HEK293 (cell line): ENCODE measurements around the gene CR1.
A peak's percentile ranks its signal among the peaks of the same experiment; 100 is the strongest.

Experiments used
- BCL6B ChIP-seq: fragments of 450-650 bp; formaldehyde crosslinking; IDR thresholded peaks from 2 replicates; pipeline ENCODE4 v1.5.1; 2017; ENCODE audit warnings: missing biosample characterization, missing genetic modification characterization
- CTCF ChIP-seq: fragments of 450-650 bp; formaldehyde crosslinking; IDR thresholded peaks from 2 replicates; pipeline ENCODE4 v1.5.1; 2016; ENCODE audit warnings: missing biosample characterization, missing genetic modification characterization
- FEZF1 ChIP-seq: fragments of 450-650 bp; formaldehyde crosslinking; IDR thresholded peaks from 2 replicates; pipeline ENCODE4 v1.5.1; 2016; ENCODE audit warnings: missing biosample characterization, missing genetic modification characterization
- GFI1B ChIP-seq: fragments of 450-650 bp; formaldehyde crosslinking; IDR thresholded peaks from 2 replicates; pipeline ENCODE4 v1.5.1; 2016; ENCODE audit warnings: missing biosample characterization, missing genetic modification characterization
- HOXC10 ChIP-seq: sonication (generic); formaldehyde crosslinking; IDR thresholded peaks from 2 replicates; pipeline ENCODE4 v1.8.1; 2023; ENCODE audit warnings: mild to moderate bottlenecking, missing genetic modification reagents
- KLF9 ChIP-seq: fragments of 450-650 bp; formaldehyde crosslinking; IDR thresholded peaks from 2 replicates; pipeline ENCODE4 v1.5.1; 2016; ENCODE audit warnings: missing biosample characterization, missing genetic modification characterization, low read depth
- ZBTB1 ChIP-seq: fragments of 450-650 bp; formaldehyde crosslinking; IDR thresholded peaks from 2 replicates; pipeline ENCODE4 v1.5.1; 2016; ENCODE audit warnings: missing biosample characterization, missing genetic modification characterization
- ZBTB11 ChIP-seq: fragments of 450-650 bp; formaldehyde crosslinking; conservative IDR thresholded peaks from 2 replicates; pipeline ENCODE4 v1.5.1; 2016; ENCODE audit warnings: low read depth, missing biosample characterization, missing genetic modification characterization
- ZBTB44 ChIP-seq: fragments of 450-650 bp; IDR thresholded peaks from 2 replicates; pipeline ENCODE4 v1.5.1; 2018; ENCODE audit warnings: missing biosample characterization, mild to moderate bottlenecking, missing genetic modification characterization
- ZNF311 ChIP-seq: fragments of 450-650 bp; formaldehyde crosslinking; IDR thresholded peaks from 2 replicates; pipeline ENCODE4 v1.5.1; 2017; ENCODE audit warnings: missing biosample characterization, missing genetic modification characterization, borderline replicate concordance
- ZNF416 ChIP-seq: fragments of 450-650 bp; formaldehyde crosslinking; IDR thresholded peaks from 2 replicates; pipeline ENCODE4 v1.5.1; 2016; ENCODE audit warnings: missing biosample characterization, missing genetic modification characterization
- ZNF521 ChIP-seq: fragments of 450-650 bp; formaldehyde crosslinking; IDR thresholded peaks from 2 replicates; pipeline ENCODE4 v1.5.1; 2017; ENCODE audit warnings: missing biosample characterization, mild to moderate bottlenecking, missing genetic modification characterization
- ZNF707 ChIP-seq: fragments of 450-650 bp; formaldehyde crosslinking; IDR thresholded peaks from 2 replicates; pipeline ENCODE4 v1.5.1; 2016; ENCODE audit warnings: missing biosample characterization, missing genetic modification characterization
- ZNF747 ChIP-seq: fragments of 450-650 bp; formaldehyde crosslinking; IDR thresholded peaks from 2 replicates; pipeline ENCODE4 v1.5.1; 2016; ENCODE audit warnings: missing biosample characterization, missing genetic modification characterization
- ZNF792 ChIP-seq: fragments of 450-650 bp; formaldehyde crosslinking; IDR thresholded peaks from 2 replicates; pipeline ENCODE4 v1.5.1; 2016; ENCODE audit warnings: missing biosample characterization, missing genetic modification characterization
- ZNF837 ChIP-seq: fragments of 450-650 bp; formaldehyde crosslinking; IDR thresholded peaks from 2 replicates; pipeline ENCODE4 v1.5.1; 2016; ENCODE audit warnings: missing biosample characterization, missing genetic modification characterization
- TF ChIP-seq, protein P1 (sequence below): fragments of 450-650 bp; formaldehyde crosslinking; IDR thresholded peaks from 2 replicates; pipeline ENCODE4 v1.5.1; 2016; ENCODE audit warnings: missing biosample characterization, missing genetic modification characterization
- TF ChIP-seq, protein P2 (sequence below): fragments of 450-650 bp; formaldehyde crosslinking; IDR thresholded peaks from 2 replicates; pipeline ENCODE4 v1.5.1; 2016; ENCODE audit warnings: missing biosample characterization, missing genetic modification characterization, borderline replicate concordance
- TF ChIP-seq, protein P3 (sequence below): fragments of 450-650 bp; formaldehyde crosslinking; optimal IDR thresholded peaks from 2 replicates; pipeline ENCODE3; 2016; ENCODE audit warnings: missing biosample characterization, mild to moderate bottlenecking, missing genetic modification characterization

CR1 gene

GRCh38 chr1:207454046-207454964 lies 41.7 kb upstream of the CR1 start, which contains the start of gene CR2 (continued):
- TF ChIP-seq HOXC10 (CRISPR knock-in tag) (no peak), ZNF837 (no peak), ZNF792 (tag by site-specific recombination) (no peak), ZNF747 (tag by site-specific recombination) (no peak), ZBTB11 (tag by site-specific recombination) (peak; percentile 56), ZNF416 (tag by site-specific recombination) (no peak), CTCF (peak; percentile 89), ZNF311 (tag by site-specific recombination) (no peak), ZNF521 (tag by site-specific recombination) (no peak), ZBTB44 (tag by site-specific recombination) (no peak), KLF9 (tag by site-specific recombination) (peak; percentile 25; the same call in 1 of the 2 replicates), FEZF1 (tag by site-specific recombination) (no peak), ZBTB1 (tag by site-specific recombination) (no peak), ZNF707 (tag by site-specific recombination) (no peak), BCL6B (tag by site-specific recombination) (no peak), GFI1B (tag by site-specific recombination) (no peak)
- TF ChIP-seq, protein P1, sequence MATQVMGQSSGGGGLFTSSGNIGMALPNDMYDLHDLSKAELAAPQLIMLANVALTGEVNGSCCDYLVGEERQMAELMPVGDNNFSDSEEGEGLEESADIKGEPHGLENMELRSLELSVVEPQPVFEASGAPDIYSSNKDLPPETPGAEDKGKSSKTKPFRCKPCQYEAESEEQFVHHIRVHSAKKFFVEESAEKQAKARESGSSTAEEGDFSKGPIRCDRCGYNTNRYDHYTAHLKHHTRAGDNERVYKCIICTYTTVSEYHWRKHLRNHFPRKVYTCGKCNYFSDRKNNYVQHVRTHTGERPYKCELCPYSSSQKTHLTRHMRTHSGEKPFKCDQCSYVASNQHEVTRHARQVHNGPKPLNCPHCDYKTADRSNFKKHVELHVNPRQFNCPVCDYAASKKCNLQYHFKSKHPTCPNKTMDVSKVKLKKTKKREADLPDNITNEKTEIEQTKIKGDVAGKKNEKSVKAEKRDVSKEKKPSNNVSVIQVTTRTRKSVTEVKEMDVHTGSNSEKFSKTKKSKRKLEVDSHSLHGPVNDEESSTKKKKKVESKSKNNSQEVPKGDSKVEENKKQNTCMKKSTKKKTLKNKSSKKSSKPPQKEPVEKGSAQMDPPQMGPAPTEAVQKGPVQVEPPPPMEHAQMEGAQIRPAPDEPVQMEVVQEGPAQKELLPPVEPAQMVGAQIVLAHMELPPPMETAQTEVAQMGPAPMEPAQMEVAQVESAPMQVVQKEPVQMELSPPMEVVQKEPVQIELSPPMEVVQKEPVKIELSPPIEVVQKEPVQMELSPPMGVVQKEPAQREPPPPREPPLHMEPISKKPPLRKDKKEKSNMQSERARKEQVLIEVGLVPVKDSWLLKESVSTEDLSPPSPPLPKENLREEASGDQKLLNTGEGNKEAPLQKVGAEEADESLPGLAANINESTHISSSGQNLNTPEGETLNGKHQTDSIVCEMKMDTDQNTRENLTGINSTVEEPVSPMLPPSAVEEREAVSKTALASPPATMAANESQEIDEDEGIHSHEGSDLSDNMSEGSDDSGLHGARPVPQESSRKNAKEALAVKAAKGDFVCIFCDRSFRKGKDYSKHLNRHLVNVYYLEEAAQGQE (tag by site-specific recombination), result no peak; the same call in 1 of the 2 replicates
- TF ChIP-seq, protein P2, sequence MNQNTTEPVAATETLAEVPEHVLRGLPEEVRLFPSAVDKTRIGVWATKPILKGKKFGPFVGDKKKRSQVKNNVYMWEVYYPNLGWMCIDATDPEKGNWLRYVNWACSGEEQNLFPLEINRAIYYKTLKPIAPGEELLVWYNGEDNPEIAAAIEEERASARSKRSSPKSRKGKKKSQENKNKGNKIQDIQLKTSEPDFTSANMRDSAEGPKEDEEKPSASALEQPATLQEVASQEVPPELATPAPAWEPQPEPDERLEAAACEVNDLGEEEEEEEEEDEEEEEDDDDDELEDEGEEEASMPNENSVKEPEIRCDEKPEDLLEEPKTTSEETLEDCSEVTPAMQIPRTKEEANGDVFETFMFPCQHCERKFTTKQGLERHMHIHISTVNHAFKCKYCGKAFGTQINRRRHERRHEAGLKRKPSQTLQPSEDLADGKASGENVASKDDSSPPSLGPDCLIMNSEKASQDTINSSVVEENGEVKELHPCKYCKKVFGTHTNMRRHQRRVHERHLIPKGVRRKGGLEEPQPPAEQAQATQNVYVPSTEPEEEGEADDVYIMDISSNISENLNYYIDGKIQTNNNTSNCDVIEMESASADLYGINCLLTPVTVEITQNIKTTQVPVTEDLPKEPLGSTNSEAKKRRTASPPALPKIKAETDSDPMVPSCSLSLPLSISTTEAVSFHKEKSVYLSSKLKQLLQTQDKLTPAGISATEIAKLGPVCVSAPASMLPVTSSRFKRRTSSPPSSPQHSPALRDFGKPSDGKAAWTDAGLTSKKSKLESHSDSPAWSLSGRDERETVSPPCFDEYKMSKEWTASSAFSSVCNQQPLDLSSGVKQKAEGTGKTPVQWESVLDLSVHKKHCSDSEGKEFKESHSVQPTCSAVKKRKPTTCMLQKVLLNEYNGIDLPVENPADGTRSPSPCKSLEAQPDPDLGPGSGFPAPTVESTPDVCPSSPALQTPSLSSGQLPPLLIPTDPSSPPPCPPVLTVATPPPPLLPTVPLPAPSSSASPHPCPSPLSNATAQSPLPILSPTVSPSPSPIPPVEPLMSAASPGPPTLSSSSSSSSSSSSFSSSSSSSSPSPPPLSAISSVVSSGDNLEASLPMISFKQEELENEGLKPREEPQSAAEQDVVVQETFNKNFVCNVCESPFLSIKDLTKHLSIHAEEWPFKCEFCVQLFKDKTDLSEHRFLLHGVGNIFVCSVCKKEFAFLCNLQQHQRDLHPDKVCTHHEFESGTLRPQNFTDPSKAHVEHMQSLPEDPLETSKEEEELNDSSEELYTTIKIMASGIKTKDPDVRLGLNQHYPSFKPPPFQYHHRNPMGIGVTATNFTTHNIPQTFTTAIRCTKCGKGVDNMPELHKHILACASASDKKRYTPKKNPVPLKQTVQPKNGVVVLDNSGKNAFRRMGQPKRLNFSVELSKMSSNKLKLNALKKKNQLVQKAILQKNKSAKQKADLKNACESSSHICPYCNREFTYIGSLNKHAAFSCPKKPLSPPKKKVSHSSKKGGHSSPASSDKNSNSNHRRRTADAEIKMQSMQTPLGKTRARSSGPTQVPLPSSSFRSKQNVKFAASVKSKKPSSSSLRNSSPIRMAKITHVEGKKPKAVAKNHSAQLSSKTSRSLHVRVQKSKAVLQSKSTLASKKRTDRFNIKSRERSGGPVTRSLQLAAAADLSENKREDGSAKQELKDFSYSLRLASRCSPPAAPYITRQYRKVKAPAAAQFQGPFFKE, result no peak
- TF ChIP-seq, protein P3, sequence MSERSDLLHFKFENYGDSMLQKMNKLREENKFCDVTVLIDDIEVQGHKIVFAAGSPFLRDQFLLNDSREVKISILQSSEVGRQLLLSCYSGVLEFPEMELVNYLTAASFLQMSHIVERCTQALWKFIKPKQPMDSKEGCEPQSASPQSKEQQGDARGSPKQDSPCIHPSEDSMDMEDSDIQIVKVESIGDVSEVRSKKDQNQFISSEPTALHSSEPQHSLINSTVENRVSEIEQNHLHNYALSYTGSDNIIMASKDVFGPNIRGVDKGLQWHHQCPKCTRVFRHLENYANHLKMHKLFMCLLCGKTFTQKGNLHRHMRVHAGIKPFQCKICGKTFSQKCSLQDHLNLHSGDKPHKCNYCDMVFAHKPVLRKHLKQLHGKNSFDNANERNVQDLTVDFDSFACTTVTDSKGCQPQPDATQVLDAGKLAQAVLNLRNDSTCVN (tag by site-specific recombination), result peak; percentile 88
